Measurements from ENCODE around the gene TRIM48.
"Not testable (repeated sequence)": the region's sequence is repeated elsewhere in the genome, so short reads cannot be mapped to it uniquely, and the experiment has no call there.

The TRIM48 gene, protein sequence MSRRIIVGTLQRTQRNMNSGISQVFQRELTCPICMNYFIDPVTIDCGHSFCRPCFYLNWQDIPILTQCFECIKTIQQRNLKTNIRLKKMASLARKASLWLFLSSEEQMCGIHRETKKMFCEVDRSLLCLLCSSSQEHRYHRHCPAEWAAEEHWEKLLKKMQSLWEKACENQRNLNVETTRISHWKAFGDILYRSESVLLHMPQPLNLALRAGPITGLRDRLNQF

DNA sequence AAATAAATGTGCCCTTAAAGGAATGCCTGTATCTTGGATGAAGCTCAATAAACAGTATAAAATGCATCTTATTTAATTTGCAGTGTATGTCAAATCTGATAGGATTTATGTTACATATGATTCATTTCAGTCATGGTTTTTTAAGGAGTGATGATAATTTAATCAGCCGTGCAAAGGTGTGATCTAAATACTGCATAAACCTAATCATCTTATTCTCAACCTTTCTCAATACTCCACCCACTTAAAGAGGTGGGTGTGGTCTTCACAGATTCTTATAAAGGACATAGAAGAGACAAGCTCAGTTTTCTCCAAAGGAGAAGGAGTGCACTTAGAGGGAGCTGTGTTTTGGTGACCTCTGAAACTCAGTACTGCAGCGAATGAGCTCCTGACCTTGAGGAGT, at the start of gene TRIM48:
TSS of gene TRIM48 (plus strand) at position 301 of the 400 bp plus-strand sequence. CDS start 113 bp downstream, outside the sequence.
- not testable (repeated sequence) for DNase-seq

DNA sequence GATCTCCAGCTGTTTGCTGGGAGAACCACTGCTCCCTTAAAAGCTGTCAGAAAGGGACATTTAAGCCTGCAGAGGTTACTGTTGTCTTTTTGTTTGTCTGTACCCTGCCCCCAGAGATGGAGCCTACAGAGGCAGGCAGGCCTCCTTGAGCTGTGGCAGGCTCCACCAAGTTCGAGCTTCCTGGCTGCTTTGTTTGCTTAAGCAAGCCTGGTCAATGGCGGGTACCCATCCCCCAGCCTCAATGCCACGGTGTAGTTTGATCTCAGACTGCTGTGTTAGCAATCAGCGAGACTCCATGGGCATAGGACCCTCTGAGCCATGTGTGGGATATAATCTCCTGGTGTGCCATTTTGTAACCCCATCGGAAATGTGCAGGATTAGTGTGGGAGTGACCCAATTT, 23.6 kb upstream of the TRIM48 start:
- not testable (repeated sequence) for DNase-seq

DNA sequence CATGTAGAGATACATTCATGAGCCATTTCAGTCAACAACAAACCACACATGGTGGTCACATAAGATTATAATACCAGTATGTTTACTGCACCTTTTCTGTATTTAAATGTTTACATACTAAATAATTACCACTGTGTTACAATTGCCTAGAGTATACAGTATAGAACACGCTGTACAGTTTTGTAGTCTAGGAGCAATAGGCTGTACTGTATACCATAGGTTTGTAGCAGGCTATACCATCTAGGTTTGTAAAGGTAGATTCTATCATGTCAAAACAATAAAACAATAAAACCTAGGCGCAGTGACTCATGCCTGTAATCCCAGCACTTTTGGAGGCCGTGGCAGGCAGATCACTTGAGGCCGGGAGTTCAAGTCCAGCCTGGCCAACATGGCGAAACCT, 1.1 kb downstream of the TRIM48 start:
- no peak for DNase-seq

Data from NCI-H446 treated with DMSO at 0.1 percent for 48 hours (cell line).